ENCODE data around the gene NUP188.
"Not testable (repeated sequence)": the region's sequence is repeated elsewhere in the genome, so short reads cannot be mapped to it uniquely, and the experiment has no call there.

Gene NUP188

DNA sequence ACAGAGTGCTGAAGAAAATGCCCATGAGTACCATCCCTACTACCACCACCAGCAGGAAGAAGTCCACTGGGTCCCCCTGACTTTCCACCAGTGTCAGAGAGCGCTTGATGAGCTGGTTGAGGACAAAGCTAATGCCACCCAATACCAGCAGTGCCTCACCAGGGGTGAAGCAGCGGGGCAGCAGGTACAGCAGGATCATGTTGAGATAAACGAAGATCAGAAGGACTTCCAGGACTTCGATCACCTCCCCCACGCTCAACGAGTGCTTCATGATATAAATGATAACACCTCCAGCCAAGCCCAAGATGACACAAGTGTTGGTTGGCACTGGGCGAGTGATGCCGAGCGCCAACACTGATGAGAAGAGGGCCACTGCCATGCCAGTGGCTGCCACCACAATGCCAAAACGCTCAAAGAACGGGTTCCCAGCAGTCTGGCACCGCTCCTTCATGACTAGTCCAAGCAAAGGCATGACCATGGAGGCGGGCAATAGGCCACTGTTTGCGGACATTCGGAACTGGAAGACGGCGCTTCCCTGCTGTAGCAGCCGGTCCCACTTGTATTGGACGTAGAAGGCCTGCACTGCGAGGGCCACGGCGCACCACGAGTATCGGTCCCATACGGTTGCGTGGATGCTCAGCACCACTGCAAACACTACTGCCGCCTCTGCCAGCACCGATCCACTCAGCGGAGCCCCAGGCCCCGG, 775 bp upstream of the NUP188 start:
- no peak for DNase-seq

DNA sequence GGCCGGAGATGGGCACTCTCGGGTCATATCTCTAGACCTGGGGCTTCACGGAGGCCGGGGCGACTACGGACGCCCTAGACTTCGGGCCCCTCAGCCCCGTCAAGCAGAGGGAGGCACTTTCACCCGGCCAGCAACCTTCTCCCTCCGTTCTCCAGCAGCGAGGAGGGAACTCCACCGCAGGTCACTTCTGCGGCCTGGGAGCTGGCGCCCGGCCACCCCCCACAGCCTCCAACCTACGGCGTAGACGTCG, 297 bp upstream of the NUP188 start:
- DNase-seq, result no peak

DNA sequence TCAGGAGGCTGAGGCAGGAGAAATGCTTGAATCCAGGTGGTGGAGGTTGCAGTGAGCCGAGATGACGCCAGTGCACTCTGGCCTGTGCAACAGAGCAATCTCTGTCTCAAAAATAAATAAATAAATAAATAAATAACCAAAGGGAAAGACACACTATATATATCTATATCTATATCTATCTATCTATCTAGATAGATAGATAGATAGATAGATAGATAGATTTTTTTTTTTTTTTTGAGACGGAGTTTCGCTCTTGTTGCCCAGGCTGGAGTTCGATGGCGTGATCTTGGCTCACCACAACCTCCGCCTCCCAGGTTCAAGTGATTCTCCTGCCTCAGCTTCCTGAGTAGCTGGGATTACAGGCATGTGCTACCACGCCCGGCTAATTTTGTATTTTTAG, 13.9 kb downstream of the NUP188 start:
- not testable (repeated sequence) for DNase-seq

DNA sequence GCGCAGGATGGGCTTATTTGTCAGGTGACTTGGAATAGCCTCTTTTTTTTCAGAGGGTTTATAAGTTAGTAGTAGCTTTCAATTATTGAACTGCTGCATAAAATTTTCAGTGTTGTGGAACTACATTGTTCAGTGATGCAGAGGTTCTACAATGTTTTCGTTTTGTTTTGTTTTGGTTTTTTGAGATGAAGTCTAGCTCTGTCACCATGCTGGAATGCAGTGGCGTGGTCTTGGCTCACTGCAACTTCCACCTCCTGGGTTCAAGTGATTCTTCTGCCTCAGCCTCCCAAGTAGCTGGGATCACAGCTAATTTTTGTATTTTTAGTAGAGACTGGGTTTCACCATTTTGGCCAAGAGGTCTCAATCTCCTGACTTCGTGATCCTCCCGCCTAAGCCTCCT, 22.0 kb downstream of the NUP188 start:
- no peak for DNase-seq

DNA sequence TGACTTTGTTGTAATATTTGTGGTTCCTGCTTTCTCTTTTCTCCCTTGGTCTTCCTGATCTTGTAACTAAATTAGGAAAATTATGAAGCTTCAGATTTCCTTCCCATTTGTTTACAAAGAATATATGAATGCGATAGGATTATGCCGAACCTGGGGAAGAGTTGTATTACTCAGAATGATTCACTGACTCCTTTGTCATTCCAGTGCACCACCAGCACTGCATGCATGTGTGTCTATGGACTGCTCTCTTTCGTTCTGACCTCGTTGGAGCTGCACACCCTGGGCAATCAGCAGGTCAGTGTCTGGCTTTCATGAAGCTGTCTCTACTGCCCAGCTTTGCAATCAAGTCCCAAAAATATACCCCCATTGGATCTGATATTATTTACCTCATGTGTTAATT, 25.5 kb downstream of the NUP188 start:
- no peak for DNase-seq

DNA sequence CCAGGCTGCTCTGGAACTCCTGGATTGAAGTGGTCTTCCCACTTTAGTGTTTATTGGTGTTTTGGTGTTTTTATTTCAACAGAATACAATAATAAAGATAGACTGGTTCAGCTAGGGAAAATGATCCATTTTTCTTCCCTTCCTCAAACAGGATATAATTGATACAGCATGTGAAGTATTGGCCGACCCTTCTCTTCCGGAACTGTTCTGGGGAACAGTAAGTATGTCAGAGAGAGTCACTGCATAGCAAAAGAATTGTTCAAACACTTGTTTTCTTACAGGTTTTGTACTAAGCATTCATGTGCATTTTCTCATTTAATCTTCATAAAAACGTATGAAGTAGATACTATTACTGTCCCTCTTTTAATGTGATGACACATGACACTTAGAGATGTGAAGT, 31.6 kb downstream of the NUP188 start:
- DNase-seq, result no peak

DNA sequence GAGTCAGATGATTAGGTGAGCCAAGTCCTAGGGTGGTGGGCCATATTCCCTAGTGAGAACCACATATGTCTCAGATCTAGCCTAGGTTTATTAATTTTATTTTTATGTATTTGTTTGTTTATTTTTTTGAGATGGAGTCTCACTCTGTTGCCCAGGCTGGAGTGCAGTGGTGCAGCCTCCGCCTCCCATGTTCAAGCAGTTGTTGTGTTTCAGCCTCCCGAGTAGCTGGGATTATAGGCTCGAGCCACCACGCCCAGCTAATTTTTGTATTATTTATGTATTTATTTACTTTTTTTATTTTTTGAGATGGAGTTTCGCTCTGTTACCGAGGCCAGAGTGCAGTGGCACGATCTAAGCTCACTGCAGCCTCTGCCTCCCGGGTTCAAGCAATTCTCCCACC, 36.0 kb downstream of the NUP188 start:
- DNase-seq, result no peak

DNA sequence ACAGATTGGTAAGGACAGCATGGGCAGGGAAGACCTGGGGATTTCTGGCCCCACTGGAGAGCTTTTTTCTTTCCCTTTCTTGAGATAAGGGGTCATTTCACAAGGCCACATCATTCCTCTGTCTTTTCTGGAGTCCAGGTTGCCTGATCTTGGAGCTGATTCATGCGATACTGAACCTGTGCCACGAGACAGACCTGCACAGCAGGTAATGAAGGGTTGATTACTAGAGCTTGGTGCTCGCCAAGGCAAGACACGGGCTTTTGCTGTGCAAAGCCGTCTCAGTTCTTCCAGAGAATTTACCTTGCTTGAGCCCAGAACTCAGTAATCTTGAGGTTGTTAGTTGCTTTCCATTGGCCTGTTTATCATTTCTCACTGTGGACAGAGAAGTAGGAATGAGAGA, 39.2 kb downstream of the NUP188 start:
- DNase-seq, result no peak

DNA sequence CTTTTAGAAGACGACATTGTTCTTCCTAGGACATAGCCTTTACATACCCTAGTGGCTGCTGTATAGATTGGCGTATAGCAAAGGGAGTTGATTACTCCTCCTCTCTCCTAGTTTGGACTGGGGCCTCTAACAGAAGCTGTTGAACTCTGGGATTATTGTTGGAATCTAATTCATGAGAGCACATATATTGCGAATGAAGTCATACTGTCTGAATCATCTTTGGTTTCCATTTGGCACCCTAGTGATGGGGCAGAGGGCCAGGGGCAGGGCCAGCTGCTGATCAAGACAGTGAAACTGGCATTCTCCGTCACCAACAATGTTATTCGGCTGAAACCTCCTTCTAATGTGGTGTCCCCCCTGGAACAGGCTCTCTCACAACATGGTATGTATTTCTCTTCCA, 40.3 kb downstream of the NUP188 start:
- DNase-seq, result no peak

DNA sequence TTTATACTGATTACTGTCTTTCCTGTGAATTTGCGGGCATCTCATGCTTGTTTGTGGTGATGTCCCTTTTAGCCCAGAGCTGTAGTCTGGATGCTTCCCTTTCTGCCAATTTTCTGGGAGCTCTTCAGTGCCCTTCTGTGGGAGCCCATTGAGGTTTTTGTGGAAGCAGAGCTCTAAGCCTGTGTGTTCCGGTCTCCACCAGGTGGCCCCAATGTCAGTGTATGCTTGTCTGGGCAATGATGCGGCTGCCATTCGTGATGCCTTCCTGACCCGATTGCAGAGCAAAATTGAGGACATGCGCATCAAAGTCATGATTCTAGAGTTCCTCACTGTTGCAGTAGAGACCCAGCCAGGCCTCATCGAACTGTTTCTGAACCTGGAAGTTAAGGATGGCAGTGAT, 45.5 kb downstream of the NUP188 start:
- DNase-seq, result no peak

DNA sequence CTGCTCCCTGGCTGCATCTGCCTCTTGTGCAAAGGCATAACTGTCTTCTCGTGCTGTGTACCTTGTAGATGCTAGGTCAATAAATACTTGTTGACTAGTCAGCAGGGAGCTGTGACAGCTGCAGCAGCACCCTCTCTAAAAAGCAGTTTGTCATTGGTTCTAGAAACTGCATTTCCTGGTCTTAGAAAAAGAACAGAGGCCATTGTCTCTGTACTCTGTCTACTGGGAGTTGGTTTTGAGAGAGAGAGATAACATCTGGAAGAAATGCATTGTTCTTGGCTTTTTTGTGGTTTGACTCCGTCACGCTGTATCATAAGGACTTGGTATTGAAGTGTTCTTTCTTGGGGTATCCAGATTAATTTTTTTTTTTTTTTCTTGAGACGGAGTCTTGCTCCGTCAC, 48.3 kb downstream of the NUP188 start:
- DNase-seq, result no peak

DNA sequence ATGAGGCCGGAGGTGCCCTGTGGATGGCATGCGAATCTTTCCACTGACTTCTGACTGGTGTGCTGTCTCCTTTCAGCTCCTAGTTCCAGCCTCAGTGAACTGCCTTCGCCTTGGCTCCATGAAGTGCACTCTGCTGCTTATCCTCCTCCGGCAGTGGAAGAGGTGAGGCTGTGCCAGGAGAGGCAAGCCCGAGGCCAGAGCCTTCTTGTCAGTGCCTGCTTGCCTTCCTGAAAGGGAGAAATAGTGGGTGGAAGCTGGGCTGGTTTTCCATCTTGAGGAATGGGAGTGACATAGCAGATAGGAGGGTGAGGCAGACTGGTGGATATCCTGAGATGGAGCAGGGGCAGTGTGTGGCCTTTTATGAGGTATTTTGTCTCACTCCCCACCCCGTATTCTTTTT, 51.0 kb downstream of the NUP188 start:
- no peak for DNase-seq

DNA sequence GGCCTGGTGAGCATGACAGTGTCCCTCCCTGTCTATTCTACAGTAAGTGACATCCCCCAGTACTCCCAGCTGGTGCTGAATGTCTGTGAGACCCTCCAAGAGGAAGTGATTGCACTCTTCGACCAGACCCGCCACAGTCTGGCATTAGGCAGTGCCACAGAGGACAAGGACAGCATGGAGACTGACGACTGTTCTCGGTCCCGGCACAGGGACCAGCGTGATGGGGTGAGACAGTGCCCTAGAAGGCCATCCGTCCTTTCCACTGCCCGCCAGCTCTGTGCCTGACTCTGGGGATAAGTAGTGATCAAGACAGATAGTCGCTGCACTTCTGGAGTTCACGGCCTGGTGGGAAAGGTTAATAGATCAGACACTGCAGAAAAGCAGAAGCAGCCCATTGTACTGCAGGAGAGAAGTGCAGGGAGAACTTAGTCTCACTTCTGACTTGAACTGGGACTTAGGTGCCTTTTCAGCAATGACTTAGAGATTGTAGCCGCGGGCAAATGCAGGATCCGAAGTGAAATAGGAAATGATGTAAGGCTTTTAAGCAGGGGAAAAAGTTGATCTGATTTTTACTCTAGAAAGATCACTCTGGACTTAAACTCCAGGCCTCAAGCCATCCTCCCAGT, 52.2 kb downstream of the NUP188 start:
- DNase-seq, result no peak

DNA sequence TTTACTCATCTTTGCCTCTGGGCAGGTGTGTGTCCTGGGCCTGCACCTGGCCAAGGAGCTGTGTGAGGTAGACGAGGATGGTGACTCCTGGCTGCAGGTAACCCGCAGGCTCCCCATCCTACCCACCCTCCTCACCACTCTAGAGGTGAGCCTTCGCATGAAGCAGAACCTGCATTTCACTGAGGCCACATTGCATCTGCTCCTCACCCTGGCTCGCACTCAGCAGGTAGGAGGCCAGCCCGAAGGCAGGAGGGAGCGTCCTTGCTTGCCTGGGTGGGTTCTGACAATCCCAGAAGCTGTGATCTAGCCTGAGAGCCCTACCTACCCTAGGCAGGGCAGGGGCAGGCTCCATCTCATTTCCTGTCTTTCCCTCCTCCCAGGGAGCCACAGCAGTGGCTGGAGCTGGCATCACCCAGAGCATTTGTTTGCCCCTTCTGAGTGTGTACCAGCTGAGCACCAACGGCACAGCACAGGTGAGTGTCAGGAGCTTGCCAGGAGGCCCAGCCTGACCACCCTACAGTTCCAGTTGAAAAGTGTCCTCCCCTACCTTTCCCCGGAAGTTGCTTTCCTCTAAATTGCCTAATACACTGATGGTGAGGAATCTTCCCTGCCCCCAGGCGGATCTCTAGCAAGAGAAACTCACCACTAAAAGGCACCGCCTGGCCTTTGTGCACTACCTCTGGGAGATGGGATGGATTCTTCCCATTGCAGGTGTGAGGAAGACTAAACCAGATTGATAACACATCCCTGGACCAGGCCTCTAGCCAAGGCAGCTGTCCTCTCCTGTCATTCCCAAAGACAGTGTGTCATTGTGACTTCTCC, 54.2 kb downstream of the NUP188 start:
- no peak for DNase-seq

DNA sequence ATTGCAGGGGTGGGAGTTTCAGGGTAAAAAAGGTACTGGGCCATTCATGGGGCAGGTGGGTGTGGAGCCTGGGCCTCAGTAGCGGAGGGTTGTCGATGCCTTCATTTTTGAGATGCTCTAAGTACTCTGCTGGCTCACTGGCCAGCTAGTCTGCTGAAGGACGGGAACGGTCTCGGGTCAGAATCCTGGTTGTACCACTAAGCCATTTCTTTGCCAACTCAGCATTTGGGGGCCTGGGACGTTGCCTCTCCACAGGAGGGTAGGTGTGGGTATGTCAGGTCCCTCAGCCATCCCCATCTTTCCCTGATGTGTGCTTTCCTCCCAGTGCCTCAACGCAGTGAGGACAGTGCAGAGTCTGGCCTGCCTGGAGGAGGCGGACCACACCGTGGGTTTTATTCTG, 55.5 kb downstream of the NUP188 start:
- no peak for DNase-seq

DNA sequence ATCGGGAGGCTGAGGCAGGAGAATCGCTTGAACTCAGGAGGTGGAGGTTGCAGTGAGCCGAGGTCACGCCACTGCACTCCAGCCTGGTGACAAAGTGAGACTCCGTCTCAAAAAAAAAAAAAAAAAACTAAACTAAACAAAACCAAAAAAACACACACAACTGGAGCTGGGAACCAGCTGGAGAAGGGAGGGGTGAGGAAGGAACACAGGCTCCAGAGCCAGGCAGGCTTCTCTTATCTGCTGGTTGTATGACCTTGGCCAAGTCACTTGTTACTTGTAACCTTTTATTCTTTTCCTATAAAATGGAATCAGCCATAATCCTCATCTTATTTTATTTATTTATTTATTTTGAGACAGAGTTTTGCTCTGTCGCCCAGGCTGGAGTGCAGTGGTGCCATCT, 56.7 kb downstream of the NUP188 start:
- DNase-seq, result not testable (repeated sequence)

DNA sequence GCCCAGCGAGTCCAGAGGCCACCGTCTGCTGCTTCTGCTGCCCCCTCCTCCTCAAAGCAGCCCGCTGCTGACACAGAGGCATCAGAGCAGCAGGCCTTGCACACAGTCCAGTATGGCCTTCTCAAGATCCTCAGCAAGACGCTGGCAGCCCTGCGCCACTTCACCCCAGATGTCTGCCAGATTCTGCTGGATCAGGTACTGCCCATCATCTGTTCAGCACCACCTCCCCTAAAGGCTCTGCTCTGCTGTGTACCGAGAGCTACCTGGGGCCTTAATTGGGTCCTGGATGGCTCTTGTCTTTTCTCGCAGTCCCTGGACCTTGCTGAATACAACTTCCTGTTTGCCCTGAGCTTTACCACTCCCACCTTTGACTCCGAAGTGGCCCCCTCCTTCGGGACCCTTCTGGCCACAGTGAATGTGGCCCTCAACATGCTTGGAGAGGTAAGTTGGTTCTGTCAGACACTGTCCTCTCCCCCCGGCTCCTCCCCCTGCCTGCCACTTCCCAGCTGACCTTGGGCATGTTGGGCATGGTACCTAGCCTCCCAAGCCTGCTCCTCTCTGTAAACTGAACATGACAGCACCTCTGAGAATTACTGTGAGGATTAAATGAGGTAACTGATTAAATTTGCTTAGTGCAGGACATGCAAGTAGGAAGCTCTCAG, 58.0 kb downstream of the NUP188 start:
- no peak for DNase-seq

DNA sequence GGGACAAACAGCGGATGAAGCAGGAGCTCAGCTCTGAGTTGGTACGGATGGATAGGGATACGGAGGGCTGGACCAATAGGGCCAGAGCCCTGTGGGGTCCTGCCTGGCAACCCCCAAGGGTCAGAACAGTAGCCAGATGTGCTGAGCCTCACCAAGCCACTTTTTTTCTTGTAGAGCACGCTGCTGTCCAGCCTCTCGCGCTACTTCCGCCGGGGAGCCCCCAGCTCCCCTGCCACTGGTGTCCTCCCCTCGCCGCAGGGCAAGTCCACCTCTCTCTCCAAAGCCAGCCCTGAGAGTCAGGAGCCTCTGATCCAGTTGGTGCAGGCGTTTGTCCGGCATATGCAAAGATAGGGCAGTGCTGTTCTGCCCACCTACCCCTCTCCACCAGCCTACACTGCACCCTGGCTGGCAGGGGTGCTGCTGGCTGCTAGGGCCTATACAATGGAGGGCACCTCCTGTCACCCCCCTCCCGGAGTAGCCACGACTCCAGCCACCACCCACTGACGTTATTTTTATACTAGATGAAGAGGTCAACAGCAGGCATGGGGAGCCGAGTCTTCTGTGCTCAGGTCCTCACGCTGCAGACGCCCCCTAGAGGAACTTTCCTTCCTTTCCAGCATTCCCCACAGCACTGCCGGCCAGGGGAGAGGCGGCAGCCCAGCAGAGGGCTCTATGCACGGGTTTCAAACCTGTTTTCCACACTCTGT, 59.0 kb downstream of the NUP188 start:
- DNase-seq, result no peak

DNA sequence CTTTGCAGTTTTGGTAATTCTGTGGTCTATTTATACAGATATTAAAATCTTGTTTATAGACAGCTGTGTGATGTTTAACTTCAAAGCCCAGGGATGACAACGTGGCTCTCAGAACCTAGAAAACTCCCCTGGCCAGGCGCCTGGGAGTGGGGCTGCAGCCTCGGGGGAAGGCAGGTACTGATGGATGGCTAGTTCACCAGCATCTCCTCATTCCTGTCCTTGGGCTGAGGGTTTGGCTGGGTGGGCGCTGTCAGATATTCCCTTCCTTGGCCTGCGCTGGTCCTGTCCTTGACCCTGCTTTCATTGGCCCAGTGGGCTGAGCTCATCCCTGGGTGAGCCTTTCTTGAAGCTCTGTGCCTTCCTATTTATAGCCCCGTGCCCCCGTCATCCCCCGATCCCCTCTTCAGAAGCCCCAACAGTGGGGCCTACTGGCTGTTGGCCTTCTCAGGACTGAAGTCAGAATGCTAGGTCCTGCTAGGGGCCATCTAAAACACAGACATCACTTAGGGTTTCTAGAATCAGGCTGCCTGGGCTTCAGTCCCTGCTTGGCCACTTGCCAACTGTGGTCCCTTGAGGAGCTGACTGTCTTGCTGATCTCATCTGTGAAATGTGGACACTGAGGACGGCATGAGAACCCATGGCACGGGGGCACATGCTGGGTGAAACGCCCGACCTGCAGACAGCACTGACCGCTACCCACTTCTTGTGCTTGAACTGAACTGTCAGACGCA, 59.7 kb downstream of the NUP188 start:
- no peak for DNase-seq

DNA sequence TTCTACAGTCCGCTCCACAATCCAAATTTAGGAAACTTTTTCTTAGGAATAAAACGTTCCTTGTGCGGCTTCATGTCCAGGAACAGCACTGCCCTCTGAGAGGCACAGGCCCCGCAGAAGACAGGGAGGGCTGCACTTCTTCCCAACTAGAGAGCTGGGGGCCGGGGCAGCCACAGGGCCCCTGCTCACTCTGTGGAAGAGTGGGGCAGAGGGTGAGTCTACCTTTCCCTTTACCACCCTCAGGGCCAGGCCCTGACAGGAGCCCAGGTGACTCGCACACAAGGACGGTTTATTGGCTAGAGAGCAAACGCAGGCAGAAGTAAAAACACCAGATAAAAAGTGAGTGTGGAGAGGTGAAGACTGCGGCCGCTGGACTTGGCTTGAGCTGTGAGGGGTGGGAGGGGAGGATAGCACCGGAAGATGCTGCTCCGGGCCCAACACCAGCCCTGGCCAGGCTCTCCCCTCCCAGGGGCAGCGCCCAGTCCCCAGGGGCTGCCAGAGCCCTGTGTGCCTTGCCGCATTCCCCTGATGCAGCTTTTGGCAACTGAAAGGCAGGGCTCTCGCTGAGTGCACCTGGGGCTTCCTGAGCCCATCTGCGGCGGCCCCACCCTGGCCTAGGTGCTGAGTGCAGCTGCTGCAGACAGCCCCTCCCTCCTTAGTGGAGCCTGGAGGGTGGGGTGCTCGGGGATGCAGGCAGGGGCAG, 60.4 kb downstream of the NUP188 start:
- no peak for DNase-seq

DNA sequence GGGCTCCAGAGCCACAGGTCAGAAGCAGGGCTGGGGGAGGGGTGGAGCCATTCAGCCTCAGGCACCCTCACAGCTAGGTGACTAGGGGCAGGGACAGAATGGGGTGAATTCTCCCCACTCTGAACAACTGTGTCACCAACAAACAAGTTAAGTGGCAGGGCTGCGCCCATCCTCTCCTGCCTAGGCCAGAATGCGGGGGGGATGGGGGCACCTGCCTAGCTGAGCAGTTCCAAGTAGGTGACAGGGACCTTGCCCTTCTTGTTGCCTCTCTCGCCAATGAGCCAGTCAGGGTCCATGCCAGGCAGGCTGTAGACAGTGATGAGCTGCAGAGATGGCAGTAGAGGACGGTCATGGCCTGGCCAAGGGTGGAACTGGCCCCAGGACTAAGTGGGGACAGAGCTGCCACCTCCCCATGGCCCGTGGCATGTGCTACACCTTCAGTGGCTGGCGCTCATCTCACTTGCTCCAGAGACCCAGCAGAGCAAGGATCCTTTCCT, 61.0 kb downstream of the NUP188 start:
- no peak for DNase-seq

All from NCI-H187 (cell line).